H9 (cell line): ENCODE results near the gene RXRB. TPM values are rescaled to one million over a fixed set of nuclear protein-coding genes. Genes with fewer than 3 reads are reported as not detected.

ENCODE experiments used
- DNase-seq: peaks from one replicate; pipeline ENCODE4 v3.0.0-alpha.2; 2017
- H2AFZ ChIP-seq: one replicate; pipeline ENCODE4 v1.6.1; 2013; ENCODE audit warnings: mild to moderate bottlenecking, low read length, control low read depth, moderate library complexity
- H2AK5ac ChIP-seq: 2 replicates; pipeline ENCODE4 v1.6.1; 2013; ENCODE audit warnings: low read length, control low read depth, mixed read lengths; ENCODE audit not compliant: insufficient read length
- H2BK120ac ChIP-seq: one replicate; pipeline ENCODE4 v1.6.1; 2013; ENCODE audit warnings: low read depth, mild to moderate bottlenecking, low read length, control low read depth, inconsistent platforms; ENCODE audit not compliant: poor library complexity, severe bottlenecking
- H2BK12ac ChIP-seq: 2 replicates; pipeline ENCODE4 v1.6.1; 2013; ENCODE audit warnings: low read length, control low read depth, mixed read lengths, low read depth; ENCODE audit not compliant: insufficient read length
- H2BK15ac ChIP-seq: 2 replicates; pipeline ENCODE4 v1.6.1; 2013; ENCODE audit warnings: low read depth, low read length, control low read depth
- H2BK20ac ChIP-seq: one replicate; pipeline ENCODE4 v1.6.1; 2013; ENCODE audit warnings: low read depth, mild to moderate bottlenecking, low read length, control low read depth, inconsistent platforms; ENCODE audit not compliant: poor library complexity, severe bottlenecking
- H2BK5ac ChIP-seq: 2 replicates; pipeline ENCODE4 v1.6.1; 2013; ENCODE audit warnings: low read length, control low read depth, mixed read lengths; ENCODE audit not compliant: insufficient read length
- H3K14ac ChIP-seq: 2 replicates; pipeline ENCODE4 v1.6.1; 2013; ENCODE audit warnings: low read length, control low read depth; ENCODE audit not compliant: insufficient read depth
- H3K18ac ChIP-seq: 2 replicates; pipeline ENCODE4 v1.6.1; 2013; ENCODE audit warnings: low read depth, mild to moderate bottlenecking, mixed read lengths, low read length, control low read depth; ENCODE audit not compliant: insufficient read length
- H3K23ac ChIP-seq: 2 replicates; pipeline ENCODE4 v1.6.1; 2013; ENCODE audit warnings: low read length, control low read depth, mixed read lengths, low read depth; ENCODE audit not compliant: insufficient read length
- H3K23me2 ChIP-seq: 2 replicates; pipeline ENCODE4 v1.6.1; 2013; ENCODE audit warnings: low read depth, mild to moderate bottlenecking, mixed read lengths, low read length, control low read depth; ENCODE audit not compliant: insufficient read length, poor library complexity, severe bottlenecking
- H3K27ac ChIP-seq: 2 replicates; pipeline ENCODE4 v1.5.1; 2013; ENCODE audit warnings: low read length, control low read depth, mixed read lengths, low read depth; ENCODE audit not compliant: insufficient read length
- H3K27me3 ChIP-seq: 2 replicates; pipeline ENCODE4 v1.6.1; 2013; ENCODE audit warnings: low read length, control low read depth, inconsistent platforms; ENCODE audit not compliant: insufficient read depth
- H3K4ac ChIP-seq: 2 replicates; pipeline ENCODE4 v1.6.1; 2013; ENCODE audit warnings: low read depth, mild to moderate bottlenecking, control low read depth, inconsistent platforms, low read length, moderate library complexity
- H3K4me1 ChIP-seq: 2 replicates; pipeline ENCODE4 v1.6.1; 2013; ENCODE audit warnings: low read length, control low read depth, inconsistent platforms; ENCODE audit not compliant: insufficient read depth
- H3K4me2 ChIP-seq: 2 replicates; pipeline ENCODE4 v1.6.1; 2013; ENCODE audit warnings: low read length, control low read depth, mixed read lengths; ENCODE audit not compliant: insufficient read length, insufficient read depth
- H3K56ac ChIP-seq: 2 replicates; pipeline ENCODE4 v1.6.1; 2013; ENCODE audit warnings: low read depth, mild to moderate bottlenecking, mixed read lengths, low read length, control low read depth; ENCODE audit not compliant: insufficient read length
- H3K79me1 ChIP-seq: 2 replicates; pipeline ENCODE4 v1.6.1; 2013; ENCODE audit warnings: low read depth, mild to moderate bottlenecking, moderate library complexity, low read length, control low read depth, inconsistent platforms; ENCODE audit not compliant: insufficient read depth, poor library complexity, severe bottlenecking
- H3K79me2 ChIP-seq: 2 replicates; pipeline ENCODE4 v1.6.1; 2013; ENCODE audit warnings: low read length, control low read depth, inconsistent platforms; ENCODE audit not compliant: insufficient read depth
- H3K9ac ChIP-seq: 2 replicates; pipeline ENCODE4 v1.6.1; 2013; ENCODE audit warnings: low read length, control low read depth, mixed read lengths; ENCODE audit not compliant: insufficient read length; ENCODE audit errors: extremely low read depth
- H3K9me3 ChIP-seq: one replicate; pipeline ENCODE4 v1.6.1; 2013; ENCODE audit warnings: low read depth, low read length, inconsistent platforms; ENCODE audit not compliant: control insufficient read depth
- H3T11ph ChIP-seq: one replicate; pipeline ENCODE4 v1.6.1; 2013; ENCODE audit warnings: mild to moderate bottlenecking, low read length, control low read depth, inconsistent platforms
- H4K20me1 ChIP-seq: one replicate; pipeline ENCODE4 v1.6.1; 2013; ENCODE audit not compliant: control insufficient read depth, insufficient read length, insufficient read depth
- H4K5ac ChIP-seq: 2 replicates; pipeline ENCODE4 v1.6.1; 2013; ENCODE audit warnings: low read depth, mild to moderate bottlenecking, mixed read lengths, low read length, control low read depth; ENCODE audit not compliant: insufficient read length
- H4K8ac ChIP-seq: replicated peaks from 2 replicates; pipeline ENCODE4 v1.6.1; 2013; ENCODE audit warnings: low read length, control low read depth, mixed read lengths, low read depth; ENCODE audit not compliant: insufficient read length
- H4K91ac ChIP-seq: 2 replicates; pipeline ENCODE4 v1.6.1; 2013; ENCODE audit warnings: low read depth, mild to moderate bottlenecking, moderate library complexity, mixed read lengths, low read length, control low read depth; ENCODE audit not compliant: insufficient read length
- H3K27ac Mint-ChIP-seq, 3 experiments: 2 replicates in 2 of 3; 3 replicates in 1 of 3; pipeline ENCODE4 v1.8.0; 2020 to 2021; ENCODE audit warnings: mixed read lengths in 3 of 3, mild to moderate bottlenecking in 1 of 3, moderate library complexity in 1 of 3
- H3K27me3 Mint-ChIP-seq: 2 replicates; pipeline ENCODE4 v1.8.0; 2021; ENCODE audit warnings: low read depth, mild to moderate bottlenecking, moderate library complexity, mixed read lengths
- H3K36me3 Mint-ChIP-seq, 3 experiments: 2 replicates in 2 of 3; 3 replicates in 1 of 3; pipeline ENCODE4 v1.8.0; 2020 to 2021; ENCODE audit warnings: low read depth in 3 of 3, mixed read lengths in 3 of 3; ENCODE audit not compliant: insufficient read depth in 1 of 3
- H3K4me1 Mint-ChIP-seq, 2 experiments: 2 replicates each; pipeline ENCODE4 v1.8.0; 2020; ENCODE audit warnings: mixed read lengths in 2 of 2
- H3K4me3 Mint-ChIP-seq, 2 experiments: 2 replicates in 1 of 2; 3 replicates in 1 of 2; pipeline ENCODE4 v1.8.0; 2020 to 2021; ENCODE audit warnings: mild to moderate bottlenecking in 2 of 2, mixed read lengths in 2 of 2, moderate library complexity in 1 of 2
- H3K9me3 Mint-ChIP-seq, 2 experiments: 2 replicates in 1 of 2; 3 replicates in 1 of 2; pipeline ENCODE4 v1.8.0; 2020; ENCODE audit warnings: mild to moderate bottlenecking in 2 of 2, mixed read lengths in 2 of 2, moderate library complexity in 1 of 2
- WGBS: extraction: QIAGEN DNeasy Blood & Tissue Kit; methylation state at CpG from one replicate; pipeline ENCODE4 v1.1.7; 2013; ENCODE audit warnings: missing lambda C conversion rate, low lambda C conversion rate, mixed read lengths; ENCODE audit not compliant: insufficient read length; ENCODE audit errors: extremely low coverage; 5-methylcytosine and 5-hydroxymethylcytosine counted together
- total RNA-seq: library from RNA; stranded (reverse); gene quantifications from 2 replicates; pipeline ENCODE4 v1.2.1, GENCODE V29; 2021
- TF ChIP-seq, protein P1 (sequence below): fragments of 200-600 bp; sonication (generic); conservative IDR thresholded peaks from 3 replicates; pipeline ENCODE4 v1.8.0; 2021; ENCODE audit warnings: antibody characterized with exemption, mild to moderate bottlenecking

RXRB gene
- total RNA-seq, 1 experiment from 2014 or later = 14.8 TPM

DNA sequence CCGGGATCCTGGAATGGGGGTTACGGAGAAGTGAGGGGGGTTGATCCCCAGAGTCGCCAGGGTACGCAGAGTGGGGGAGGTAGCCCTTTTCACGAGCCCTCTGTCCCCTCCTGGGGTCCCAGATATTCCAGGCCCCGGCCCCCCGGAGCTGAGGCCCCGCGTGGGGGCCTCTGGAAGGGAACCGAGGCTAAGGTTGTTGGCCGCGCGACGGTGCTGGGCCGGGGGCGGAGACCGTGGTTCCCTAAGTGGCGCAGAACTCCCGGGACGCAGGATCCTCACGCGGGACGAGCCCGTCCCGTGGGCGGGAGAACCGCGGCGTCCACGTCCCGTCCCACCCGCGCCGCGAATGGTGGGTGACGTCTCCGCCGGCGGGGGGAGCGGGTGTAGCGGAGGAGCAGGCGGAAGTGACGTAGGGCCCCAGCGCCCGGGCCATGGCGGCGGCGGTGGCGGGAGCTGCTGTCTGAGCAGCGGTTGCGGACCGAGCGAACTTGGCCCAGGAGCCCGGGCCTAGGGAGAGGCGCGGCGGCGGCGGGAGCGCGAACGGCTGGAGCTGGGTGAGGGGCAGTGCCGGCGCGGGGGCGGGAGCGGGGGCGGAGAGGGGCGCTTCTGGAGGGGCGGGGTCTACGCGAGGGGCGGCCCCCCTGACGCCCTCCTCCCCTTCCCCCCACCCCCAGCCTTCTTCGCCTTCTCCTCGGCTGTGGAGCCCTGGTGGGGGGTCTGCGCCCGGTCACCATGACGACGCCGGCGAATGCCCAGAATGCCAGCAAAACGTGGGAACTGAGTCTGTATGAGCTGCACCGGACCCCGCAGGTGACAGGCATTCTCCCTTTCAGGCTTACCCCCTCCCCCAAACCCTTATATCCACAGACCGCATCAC, 7.9 kb upstream of the RXRB start, which contains the start of gene RING1:
Gene RING1, plus strand, starts transcription at position 410 of the 877 bp plus-strand sequence. Its CDS starts 323 bp downstream, at position 733.
- peaks cover 13 to 33% (median 21%) of the 10 kb centered on the region in 3 experiments for H3K36me3 Mint-ChIP-seq
- no peak within 1 kb of the TSS for H2AK5ac ChIP-seq
- H3K18ac ChIP-seq = peak within 1 kb of the TSS; percentile 23
- TF ChIP-seq, protein P1, sequence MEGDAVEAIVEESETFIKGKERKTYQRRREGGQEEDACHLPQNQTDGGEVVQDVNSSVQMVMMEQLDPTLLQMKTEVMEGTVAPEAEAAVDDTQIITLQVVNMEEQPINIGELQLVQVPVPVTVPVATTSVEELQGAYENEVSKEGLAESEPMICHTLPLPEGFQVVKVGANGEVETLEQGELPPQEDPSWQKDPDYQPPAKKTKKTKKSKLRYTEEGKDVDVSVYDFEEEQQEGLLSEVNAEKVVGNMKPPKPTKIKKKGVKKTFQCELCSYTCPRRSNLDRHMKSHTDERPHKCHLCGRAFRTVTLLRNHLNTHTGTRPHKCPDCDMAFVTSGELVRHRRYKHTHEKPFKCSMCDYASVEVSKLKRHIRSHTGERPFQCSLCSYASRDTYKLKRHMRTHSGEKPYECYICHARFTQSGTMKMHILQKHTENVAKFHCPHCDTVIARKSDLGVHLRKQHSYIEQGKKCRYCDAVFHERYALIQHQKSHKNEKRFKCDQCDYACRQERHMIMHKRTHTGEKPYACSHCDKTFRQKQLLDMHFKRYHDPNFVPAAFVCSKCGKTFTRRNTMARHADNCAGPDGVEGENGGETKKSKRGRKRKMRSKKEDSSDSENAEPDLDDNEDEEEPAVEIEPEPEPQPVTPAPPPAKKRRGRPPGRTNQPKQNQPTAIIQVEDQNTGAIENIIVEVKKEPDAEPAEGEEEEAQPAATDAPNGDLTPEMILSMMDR = no peak
- H2BK12ac ChIP-seq = no peak within 1 kb of the TSS
- peaks cover 24% of the 10 kb centered on the region for H3K23me2 ChIP-seq
- peaks cover 66% of the 10 kb centered on the region for H3K27me3 Mint-ChIP-seq
- no peak within 1 kb of the TSS for H3K27ac ChIP-seq
- peak; percentile 85 for DNase-seq
- H2AFZ ChIP-seq = no peak within 1 kb of the TSS
- H3K79me1 ChIP-seq = no peaks in the 10 kb centered on the region
- H4K91ac ChIP-seq = no peak within 1 kb of the TSS
- WGBS = no CpG with 5 or more reads among the region's 86 CpGs
- H3K27me3 ChIP-seq = peaks cover 30% of the 10 kb centered on the region; the same call in 1 of the 2 replicates
- H3T11ph ChIP-seq = no peak within 1 kb of the TSS
- H4K5ac ChIP-seq = no peak within 1 kb of the TSS
- H2BK5ac ChIP-seq = no peak within 1 kb of the TSS
- H3K4me2 ChIP-seq = peak within 1 kb of the TSS; percentile 80
- no peak within 1 kb of the TSS for H2BK120ac ChIP-seq
- H3K9me3 ChIP-seq = no peaks in the 10 kb centered on the region
- no peak within 1 kb of the TSS for H3K4ac ChIP-seq
- no peak within 1 kb of the TSS for H2BK15ac ChIP-seq
- H3K27ac Mint-ChIP-seq = peak within 1 kb of the TSS; percentile 4 to 86 (median 8); a peak in 3 of 7 replicates
- 0 out of 2 replicates have a peak within 1 kb of the TSS, but pooled peaks have one; percentile 47 for H3K14ac ChIP-seq
- H2BK20ac ChIP-seq = no peak within 1 kb of the TSS
- H3K9me3 Mint-ChIP-seq = no peaks in the 10 kb centered on the region; a peak in 1 of 5 replicates
- H4K8ac ChIP-seq = no peak within 1 kb of the TSS
- H3K4me3 Mint-ChIP-seq = peak within 1 kb of the TSS; percentile 83 to 95
- H3K4me1 ChIP-seq = peaks cover 6% of the 10 kb centered on the region; the same call in 1 of the 2 replicates
- no peak within 1 kb of the TSS for H3K56ac ChIP-seq
- H3K79me2 ChIP-seq = no peaks in the 10 kb centered on the region
- no peak within 1 kb of the TSS for H3K9ac ChIP-seq
- H3K23ac ChIP-seq = no peak within 1 kb of the TSS
- peaks cover 42 to 52% of the 10 kb centered on the region in 2 experiments for H3K4me1 Mint-ChIP-seq
- peaks cover 3% of the 10 kb centered on the region for H4K20me1 ChIP-seq
